C4-2B (cell line): ENCODE data around the gene ECHS1.
A peak's percentile ranks its signal among the peaks of the same experiment; 100 is the strongest.
"Not testable (repeated sequence)": the region's sequence is repeated elsewhere in the genome, so short reads cannot be mapped to it uniquely, and the experiment has no call there.

Experiments used
- H3K27ac ChIP-seq: fragments of 450-650 bp; 2 replicates; pipeline ENCODE4 v1.5.1; 2017
- ZFX ChIP-seq: fragments of 450-650 bp; IDR thresholded peaks from 2 replicates; pipeline ENCODE4 v1.6.1; 2017
- TF ChIP-seq, protein P1 (sequence below): fragments of 450-650 bp; conservative IDR thresholded peaks from 2 replicates; pipeline ENCODE4 v1.5.1; 2017; ENCODE audit warnings: mild to moderate bottlenecking

ECHS1 gene

GRCh38 chr10:133375357-133376115 is 2.4 kb upstream of the ECHS1 start:
- TF ChIP-seq, protein P1, sequence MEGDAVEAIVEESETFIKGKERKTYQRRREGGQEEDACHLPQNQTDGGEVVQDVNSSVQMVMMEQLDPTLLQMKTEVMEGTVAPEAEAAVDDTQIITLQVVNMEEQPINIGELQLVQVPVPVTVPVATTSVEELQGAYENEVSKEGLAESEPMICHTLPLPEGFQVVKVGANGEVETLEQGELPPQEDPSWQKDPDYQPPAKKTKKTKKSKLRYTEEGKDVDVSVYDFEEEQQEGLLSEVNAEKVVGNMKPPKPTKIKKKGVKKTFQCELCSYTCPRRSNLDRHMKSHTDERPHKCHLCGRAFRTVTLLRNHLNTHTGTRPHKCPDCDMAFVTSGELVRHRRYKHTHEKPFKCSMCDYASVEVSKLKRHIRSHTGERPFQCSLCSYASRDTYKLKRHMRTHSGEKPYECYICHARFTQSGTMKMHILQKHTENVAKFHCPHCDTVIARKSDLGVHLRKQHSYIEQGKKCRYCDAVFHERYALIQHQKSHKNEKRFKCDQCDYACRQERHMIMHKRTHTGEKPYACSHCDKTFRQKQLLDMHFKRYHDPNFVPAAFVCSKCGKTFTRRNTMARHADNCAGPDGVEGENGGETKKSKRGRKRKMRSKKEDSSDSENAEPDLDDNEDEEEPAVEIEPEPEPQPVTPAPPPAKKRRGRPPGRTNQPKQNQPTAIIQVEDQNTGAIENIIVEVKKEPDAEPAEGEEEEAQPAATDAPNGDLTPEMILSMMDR, result no peak
- H3K27ac ChIP-seq, result peak overlapping the region; percentile 3; the same call in 1 of the 2 replicates

GRCh38 chr10:133372507-133372906 is 647 bp downstream of the ECHS1 start:
- peak overlapping the region; percentile 80 for H3K27ac ChIP-seq
- TF ChIP-seq, protein P1, result no peak
- TF ChIP-seq ZFX, result no peak

- no peak overlapping the region for H3K27ac ChIP-seq
- TF ChIP-seq, protein P1, result no peak
- no peak for TF ChIP-seq ZFX
Measured at GRCh38 chr10:133370030-133370786, 2.9 kb downstream of the ECHS1 start.

GRCh38 chr10:133368153-133368552 is 5.0 kb downstream of the ECHS1 start:
- TF ChIP-seq, protein P1, result no peak
- TF ChIP-seq ZFX, result no peak
- no peak overlapping the region for H3K27ac ChIP-seq

DNA sequence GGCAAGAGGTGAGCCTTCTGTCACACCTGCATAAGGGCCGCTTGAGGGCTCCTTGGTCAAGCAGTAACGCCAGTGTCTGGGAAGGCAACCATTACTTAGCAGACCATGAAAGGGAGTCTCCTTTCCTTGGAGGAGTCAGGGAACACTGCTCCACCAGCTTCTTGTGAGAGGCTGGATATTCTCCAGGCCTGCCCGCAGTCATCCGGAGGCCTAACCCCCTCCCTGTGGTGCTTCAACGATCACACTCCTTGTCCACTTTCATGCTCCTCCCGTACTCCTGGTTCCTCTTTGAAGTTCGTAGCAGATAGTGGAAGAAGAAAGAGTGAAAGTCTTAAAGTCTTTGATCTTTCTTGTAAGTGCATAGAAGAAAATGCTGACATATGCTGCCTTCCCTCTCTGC is 5.7 kb downstream of the ECHS1 start:
- not testable (repeated sequence) for H3K27ac ChIP-seq

GRCh38 chr10:133366751-133367150 is 6.4 kb downstream of the ECHS1 start:
- peak overlapping the region; percentile 84 for H3K27ac ChIP-seq
- TF ChIP-seq ZFX, result no peak
- TF ChIP-seq, protein P1, result no peak

GRCh38 chr10:133366130-133366478 is 7.0 kb downstream of the ECHS1 start:
- no peak for TF ChIP-seq ZFX
- TF ChIP-seq, protein P1, result no peak
- H3K27ac ChIP-seq, result peak overlapping the region; percentile 84
